Testis (tissue), 2 donors: ENCODE data around the gene USP32.

Experiments
- POLR2A ChIP-seq: fragments of 450-650 bp; IDR thresholded peaks from one replicate; pipeline ENCODE4 v1.6.1; 2017; ENCODE audit warnings: antibody characterized with exemption, mild to moderate bottlenecking, moderate library complexity
- TF ChIP-seq, protein P1 (sequence below), 3 experiments: fragments of 450-650 bp in 2 of 3; fragments of 200-600 bp in 1 of 3; sonication (generic) in 1 of 3; IDR thresholded peaks; one replicate each; pipeline ENCODE4 v1.5.1; 2016 to 2019; ENCODE audit warnings: antibody characterized with exemption in 3 of 3, mild to moderate bottlenecking in 2 of 3, moderate library complexity in 1 of 3

GRCh38 chr17:60315650-60316049 is 76.3 kb downstream of the USP32 start:
- TF ChIP-seq, protein P1, sequence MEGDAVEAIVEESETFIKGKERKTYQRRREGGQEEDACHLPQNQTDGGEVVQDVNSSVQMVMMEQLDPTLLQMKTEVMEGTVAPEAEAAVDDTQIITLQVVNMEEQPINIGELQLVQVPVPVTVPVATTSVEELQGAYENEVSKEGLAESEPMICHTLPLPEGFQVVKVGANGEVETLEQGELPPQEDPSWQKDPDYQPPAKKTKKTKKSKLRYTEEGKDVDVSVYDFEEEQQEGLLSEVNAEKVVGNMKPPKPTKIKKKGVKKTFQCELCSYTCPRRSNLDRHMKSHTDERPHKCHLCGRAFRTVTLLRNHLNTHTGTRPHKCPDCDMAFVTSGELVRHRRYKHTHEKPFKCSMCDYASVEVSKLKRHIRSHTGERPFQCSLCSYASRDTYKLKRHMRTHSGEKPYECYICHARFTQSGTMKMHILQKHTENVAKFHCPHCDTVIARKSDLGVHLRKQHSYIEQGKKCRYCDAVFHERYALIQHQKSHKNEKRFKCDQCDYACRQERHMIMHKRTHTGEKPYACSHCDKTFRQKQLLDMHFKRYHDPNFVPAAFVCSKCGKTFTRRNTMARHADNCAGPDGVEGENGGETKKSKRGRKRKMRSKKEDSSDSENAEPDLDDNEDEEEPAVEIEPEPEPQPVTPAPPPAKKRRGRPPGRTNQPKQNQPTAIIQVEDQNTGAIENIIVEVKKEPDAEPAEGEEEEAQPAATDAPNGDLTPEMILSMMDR (IDR thresholded peaks at IDR 0.05), result no peak
- TF ChIP-seq POLR2A, result no peak
